GM12878 (cell line): ENCODE results near the gene SMARCD3. TPM values are rescaled to one million over a fixed set of nuclear protein-coding genes. Genes with fewer than 3 reads are reported as not detected.

Source experiments
- ATAC-seq: fragments of 200-7000 bp; cut with Tn5 transposase; 3 replicates; pipeline ENCODE4 v1.9.1; 2020; ENCODE audit warnings: mild to moderate bottlenecking, moderate library complexity
- BruUV-seq: library from RNA; stranded (reverse); fragments of 400-500 nt; replicated peaks from 2 replicates; lab custom pipeline; 2021; lab: Mats Ljungman, UMichigan
- CTCF ChIA-PET: fragments of 300-600 bp; sonication (Branson Sonifier 250); formaldehyde crosslinking; extraction: SDS; loops from one replicate; lab custom pipeline; 2021; ENCODE audit warnings: inconsistent platforms; lab: Yijun Ruan, JAX
- POLR2A ChIA-PET: fragments of 350-600 bp; formaldehyde crosslinking; extraction: SDS; loops from one replicate; lab custom pipeline; 2021; ENCODE audit warnings: inconsistent platforms; lab: Charles Lee
- RAD21 ChIA-PET: fragments of 300-600 bp; sonication (Branson Sonifier 250); formaldehyde crosslinking; loops from one replicate; lab custom pipeline; 2023; ENCODE audit warnings: antibody characterized with exemption; ENCODE audit not compliant: unreplicated experiment; lab: Charles Lee
- SMC1A ChIA-PET: fragments of 300-600 bp; sonication (Branson Sonifier 250); formaldehyde crosslinking; loops from one replicate; lab custom pipeline; 2023; ENCODE audit not compliant: unreplicated experiment, uncharacterized antibody; lab: Charles Lee
- DNase-seq: peaks from one replicate; pipeline ENCODE4 v3.0.0-alpha.2; 2011; ENCODE audit warnings: low read depth, low spot score
- FAIRE-seq: peaks from 3 replicates; lab custom pipeline; 2011; peaks lifted over from hg19 to GRCh38; lab: Jason Lieb, UNC
- H2AFZ ChIP-seq: 2 replicates; pipeline ENCODE4 v1.6.0; 2011; ENCODE audit warnings: low read depth, low read length, control low read depth; ENCODE audit not compliant: control insufficient read depth
- H3K27ac ChIP-seq: 2 replicates; pipeline ENCODE4 v1.5.1; 2011; ENCODE audit warnings: control low read depth; ENCODE audit not compliant: control insufficient read depth, insufficient read depth
- H3K27me3 ChIP-seq, 2 experiments: replicated peaks in 1 of 2; 2 replicates each; pipeline versions ENCODE4 v1.6.0 to v1.6.1; 2011; ENCODE audit warnings: low read length in 1 of 2; ENCODE audit not compliant: control insufficient read depth in 2 of 2, insufficient read depth in 2 of 2
- H3K36me3 ChIP-seq, 2 experiments: 2 replicates each; pipeline ENCODE4 v1.5.1; 2011; ENCODE audit warnings: low read length in 1 of 2; ENCODE audit not compliant: control insufficient read depth in 2 of 2, insufficient read depth in 2 of 2
- H3K4me1 ChIP-seq: 2 replicates; pipeline ENCODE4 v1.6.1; 2011; ENCODE audit warnings: mild to moderate bottlenecking, low read length, moderate library complexity, mixed read lengths; ENCODE audit not compliant: control insufficient read depth, insufficient read depth
- H3K4me2 ChIP-seq: 2 replicates; pipeline ENCODE4 v1.6.0; 2011; ENCODE audit warnings: control low read depth; ENCODE audit not compliant: control insufficient read depth, insufficient read depth
- H3K4me3 ChIP-seq: fragments of 200-600 bp; sonication (generic); 2 replicates; pipeline ENCODE4 v1.5.1; 2016
- H3K79me2 ChIP-seq: 2 replicates; pipeline ENCODE4 v1.6.0; 2011; ENCODE audit warnings: low read length; ENCODE audit not compliant: control insufficient read depth, insufficient read depth
- H3K9ac ChIP-seq: 2 replicates; pipeline ENCODE4 v1.8.0; 2011; ENCODE audit warnings: low read length, control low read depth, mixed read lengths; ENCODE audit not compliant: control insufficient read depth, insufficient read depth
- H3K9me3 ChIP-seq: replicated peaks from 3 replicates; pipeline ENCODE4 v1.5.1; 2011; ENCODE audit warnings: mild to moderate bottlenecking, low read length; ENCODE audit not compliant: control insufficient read depth, insufficient read depth
- H4K20me1 ChIP-seq: 2 replicates; pipeline ENCODE4 v1.6.0; 2011; ENCODE audit not compliant: control insufficient read depth, insufficient read depth
- CBX5 ChIP-seq: sonication (generic); IDR thresholded peaks from 2 replicates; pipeline ENCODE4 v1.6.1; 2016; ENCODE audit warnings: low read depth, moderate library complexity, mild to moderate bottlenecking, inconsistent platforms
- FOS ChIP-seq: IDR thresholded peaks from 3 replicates; pipeline ENCODE4 v1.6.1; 2011; ENCODE audit warnings: borderline replicate concordance; ENCODE audit not compliant: insufficient read length; ENCODE audit errors: extremely low read depth
- HCFC1 ChIP-seq: fragments of 150-350 bp; IDR thresholded peaks from 2 replicates; pipeline ENCODE4 v1.6.1; 2014; ENCODE audit warnings: low read length
- HDAC6 ChIP-seq: fragments of 200-600 bp; sonication (generic); IDR thresholded peaks from one replicate; pipeline ENCODE4 v1.8.0; 2017; ENCODE audit warnings: antibody characterized with exemption; ENCODE audit not compliant: unreplicated experiment
- IKZF1 ChIP-seq: fragments of 450-650 bp; conservative IDR thresholded peaks from 2 replicates; pipeline ENCODE4 v1.6.1; 2017; ENCODE audit warnings: antibody characterized with exemption, mild to moderate bottlenecking
- MEF2A ChIP-seq: IDR thresholded peaks from 2 replicates; pipeline ENCODE4 v1.6.1; 2011; ENCODE audit warnings: low read depth, mild to moderate bottlenecking, low read length, moderate library complexity; ENCODE audit not compliant: insufficient read depth
- NBN ChIP-seq: fragments of 450-650 bp; IDR thresholded peaks from 2 replicates; pipeline ENCODE4 v1.6.1; 2016
- NR2C1 ChIP-seq: fragments of 450-650 bp; IDR thresholded peaks from 2 replicates; pipeline ENCODE4 v1.6.1; 2017; ENCODE audit warnings: antibody characterized with exemption, mild to moderate bottlenecking, moderate library complexity
- PBX3 ChIP-seq: IDR thresholded peaks from 2 replicates; pipeline ENCODE4 v1.6.1; 2011; ENCODE audit warnings: mild to moderate bottlenecking, low read depth, low read length, moderate library complexity; ENCODE audit not compliant: insufficient replicate concordance
- PML ChIP-seq: IDR thresholded peaks from 2 replicates; pipeline ENCODE4 v1.6.1; 2012; ENCODE audit warnings: low read length, inconsistent platforms
- RAD21 ChIP-seq: IDR thresholded peaks from 2 replicates; pipeline ENCODE4 v1.6.1; 2011; ENCODE audit warnings: mild to moderate bottlenecking, low read depth, low read length, moderate library complexity; ENCODE audit not compliant: insufficient read depth
- RB1 ChIP-seq: fragments of 450-650 bp; formaldehyde crosslinking; IDR thresholded peaks from 2 replicates; pipeline ENCODE4 v1.6.1; 2017; ENCODE audit warnings: mild to moderate bottlenecking, borderline replicate concordance
- TARDBP ChIP-seq: IDR thresholded peaks from 2 replicates; pipeline ENCODE4 v1.6.1; 2016; ENCODE audit warnings: borderline replicate concordance
- TCF7 ChIP-seq: IDR thresholded peaks from 2 replicates; pipeline ENCODE4 v1.6.1; 2014; ENCODE audit warnings: antibody characterized with exemption, borderline replicate concordance
- ZNF384 ChIP-seq: IDR thresholded peaks from 2 replicates; pipeline ENCODE4 v1.6.1; 2012; ENCODE audit warnings: low read depth, mild to moderate bottlenecking, low read length, improper control_type of control experiment, borderline replicate concordance
- WGBS: methylation state at CpG from one replicate; pipeline ENCODE4 v1.1.6; 2016; ENCODE audit warnings: low lambda C conversion rate; ENCODE audit not compliant: insufficient replicate concordance, insufficient coverage; ENCODE audit errors: missing lambda C conversion rate; 5-methylcytosine and 5-hydroxymethylcytosine counted together
- in situ Hi-C: fragments of 300-500 bp; cut with MboI; formaldehyde crosslinking; loops from 9 replicates; pipeline ENCODE4 v1.14.3; 2018; ENCODE audit warnings: mixed read lengths
- intact Hi-C: fragments of 100-400 bp; cut with micrococcal nuclease; formaldehyde crosslinking; loops from one replicate; pipeline ENCODE4 v1.14.2; 2022; ENCODE audit not compliant: unreplicated experiment
- polyA plus RNA-seq, 11 experiments: library from polyadenylated mRNA; depleted of rRNA in 4 of 11; unstranded in 6 of 11; stranded (reverse) in 5 of 11; fragments of >200 nt; fragmentation: Nextera tagmentation in 4 of 11; fragmentation: Illumina TruSeq in 1 of 11; extraction: Ambion mirVana in 4 of 11; extraction: Trizol in 1 of 11; gene quantifications; 1 replicate in 1 of 11; 2 replicates in 10 of 11; pipeline versions ENCODE4 v1.2.1 to v1.2.3, GENCODE V29; 2011 to 2016; ENCODE audit warnings: inconsistent platforms in 2 of 11, missing spikeins in 2 of 11, low read depth in 1 of 11
- total RNA-seq, 4 experiments: library from RNA; depleted of rRNA in 3 of 4; stranded (reverse); fragments of >200 nt in 3 of 4; fragmentation: Illumina TruSeq in 1 of 4; extraction: Trizol in 1 of 4; gene quantifications; 2 replicates each; pipeline versions ENCODE4 v1.2.1 to v1.2.3, GENCODE V29; 2013 to 2021
- TF ChIP-seq, protein P1 (sequence below): IDR thresholded peaks from 2 replicates; pipeline ENCODE4 v1.6.1; 2011; ENCODE audit warnings: low read depth, low read length, improper control_type of control experiment, borderline replicate concordance
- TF ChIP-seq, protein P2 (sequence below): fragments of 450-650 bp; IDR thresholded peaks from 2 replicates; pipeline ENCODE4 v1.6.1; 2017; ENCODE audit warnings: mild to moderate bottlenecking
- TF ChIP-seq, protein P3 (sequence below): IDR thresholded peaks from 2 replicates; pipeline ENCODE4 v1.6.1; 2011; ENCODE audit warnings: borderline replicate concordance, low read depth, mild to moderate bottlenecking, moderate library complexity, mixed read lengths, low read length; ENCODE audit not compliant: insufficient read depth; ENCODE audit errors: extremely low read length

The SMARCD3 gene
- total and polyA plus RNA-seq, 10 of the 15 experiments (the other 5 are each of a cell fraction or from before 2014, with no cell fraction given): 0.11 to 1.4 (median 0.16) TPM

DNA sequence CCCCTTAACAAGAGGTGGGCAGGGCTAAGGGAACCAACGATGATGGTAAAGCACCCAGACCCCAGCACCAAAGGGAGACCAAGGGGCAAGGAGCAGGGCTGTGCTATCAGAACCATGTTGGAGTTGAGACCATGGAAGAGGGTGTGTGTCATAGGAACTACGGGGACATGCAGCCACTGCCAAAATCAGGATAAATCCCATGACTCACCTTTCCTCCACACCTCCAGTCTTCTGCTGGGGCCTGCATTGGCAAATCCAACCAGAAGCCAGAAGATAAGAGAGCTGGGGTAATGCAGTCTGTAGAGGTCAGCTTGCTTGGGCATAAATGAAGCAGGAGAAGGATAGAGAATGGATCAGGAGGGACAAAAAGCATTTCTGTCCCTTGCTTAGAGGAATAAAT, 42.7 kb upstream of the SMARCD3 start (continued):
- TF ChIP-seq, protein P1, sequence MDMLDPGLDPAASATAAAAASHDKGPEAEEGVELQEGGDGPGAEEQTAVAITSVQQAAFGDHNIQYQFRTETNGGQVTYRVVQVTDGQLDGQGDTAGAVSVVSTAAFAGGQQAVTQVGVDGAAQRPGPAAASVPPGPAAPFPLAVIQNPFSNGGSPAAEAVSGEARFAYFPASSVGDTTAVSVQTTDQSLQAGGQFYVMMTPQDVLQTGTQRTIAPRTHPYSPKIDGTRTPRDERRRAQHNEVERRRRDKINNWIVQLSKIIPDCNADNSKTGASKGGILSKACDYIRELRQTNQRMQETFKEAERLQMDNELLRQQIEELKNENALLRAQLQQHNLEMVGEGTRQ: no peak
- TF ChIP-seq RAD21: no peak
- TF ChIP-seq TCF7: no peak
- no peak for TF ChIP-seq TARDBP
- no peak for TF ChIP-seq IKZF1
- no peak for TF ChIP-seq FOS
- no peak for TF ChIP-seq HCFC1

GRCh38 chr7:151290355-151290760, 41.9 kb upstream of the SMARCD3 start:
- DNase-seq (no peak), FAIRE-seq (no peak), ATAC-seq (no peak)
- Histone ChIP-seq H3K36me3 (no peaks in the 10 kb centered on the region), H3K4me2 (no peak overlapping the region), H3K27me3 (no peaks in the 10 kb centered on the region; a peak in 1 of 4 replicates), H3K9ac (no peak overlapping the region), H3K9me3 (no peaks in the 10 kb centered on the region; the same call in 2 of the 3 replicates), H3K27ac (no peak overlapping the region), H2AFZ (no peak overlapping the region), H3K4me3 (no peak overlapping the region), H4K20me1 (no peaks in the 10 kb centered on the region), H3K4me1 (no peaks in the 10 kb centered on the region), H3K79me2 (no peaks in the 10 kb centered on the region)
- SMC1A ChIA-PET: no interaction called here
- RAD21 ChIA-PET: no interaction called here
- CTCF ChIA-PET: no interaction called here
- TF ChIP-seq MEF2A (no peak), CBX5 (no peak), NR2C1 (no peak), RAD21 (no peak), HDAC6 (no peak), NBN (no peak), PBX3 (no peak), ZNF384 (no peak), RB1 (no peak), PML (no peak)
- TF ChIP-seq, protein P2, sequence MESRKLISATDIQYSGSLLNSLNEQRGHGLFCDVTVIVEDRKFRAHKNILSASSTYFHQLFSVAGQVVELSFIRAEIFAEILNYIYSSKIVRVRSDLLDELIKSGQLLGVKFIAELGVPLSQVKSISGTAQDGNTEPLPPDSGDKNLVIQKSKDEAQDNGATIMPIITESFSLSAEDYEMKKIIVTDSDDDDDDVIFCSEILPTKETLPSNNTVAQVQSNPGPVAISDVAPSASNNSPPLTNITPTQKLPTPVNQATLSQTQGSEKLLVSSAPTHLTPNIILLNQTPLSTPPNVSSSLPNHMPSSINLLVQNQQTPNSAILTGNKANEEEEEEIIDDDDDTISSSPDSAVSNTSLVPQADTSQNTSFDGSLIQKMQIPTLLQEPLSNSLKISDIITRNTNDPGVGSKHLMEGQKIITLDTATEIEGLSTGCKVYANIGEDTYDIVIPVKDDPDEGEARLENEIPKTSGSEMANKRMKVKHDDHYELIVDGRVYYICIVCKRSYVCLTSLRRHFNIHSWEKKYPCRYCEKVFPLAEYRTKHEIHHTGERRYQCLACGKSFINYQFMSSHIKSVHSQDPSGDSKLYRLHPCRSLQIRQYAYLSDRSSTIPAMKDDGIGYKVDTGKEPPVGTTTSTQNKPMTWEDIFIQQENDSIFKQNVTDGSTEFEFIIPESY: no peak
- TF ChIP-seq, protein P3, sequence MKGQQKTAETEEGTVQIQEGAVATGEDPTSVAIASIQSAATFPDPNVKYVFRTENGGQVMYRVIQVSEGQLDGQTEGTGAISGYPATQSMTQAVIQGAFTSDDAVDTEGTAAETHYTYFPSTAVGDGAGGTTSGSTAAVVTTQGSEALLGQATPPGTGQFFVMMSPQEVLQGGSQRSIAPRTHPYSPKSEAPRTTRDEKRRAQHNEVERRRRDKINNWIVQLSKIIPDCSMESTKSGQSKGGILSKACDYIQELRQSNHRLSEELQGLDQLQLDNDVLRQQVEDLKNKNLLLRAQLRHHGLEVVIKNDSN: no peak
- POLR2A ChIA-PET: no interaction called here
- WGBS: 11% methylated on average over 4 of the region's 4 CpGs
- intact Hi-C loops (no loop called here), in situ Hi-C loops (no loop called here)
- BruUV-seq: no TSS peak
